CD4-positive, alpha-beta T cell treated with Interleukin-4 for 4 hours (primary cell): Measurements from ENCODE around the gene SEPTIN6.

Experiments used
- DNase-seq: peaks from one replicate; pipeline ENCODE4 v3.0.0-alpha.2; 2020

Gene SEPTIN6

GRCh38 chrX:119693040-119693995, at the start of gene SEPTIN6:
Gene SEPTIN6, minus strand, starts transcription at chrX:119693168. Its CDS starts 63 bp downstream, at chrX:119693105.
- DNase-seq = peak; percentile 86

DNA sequence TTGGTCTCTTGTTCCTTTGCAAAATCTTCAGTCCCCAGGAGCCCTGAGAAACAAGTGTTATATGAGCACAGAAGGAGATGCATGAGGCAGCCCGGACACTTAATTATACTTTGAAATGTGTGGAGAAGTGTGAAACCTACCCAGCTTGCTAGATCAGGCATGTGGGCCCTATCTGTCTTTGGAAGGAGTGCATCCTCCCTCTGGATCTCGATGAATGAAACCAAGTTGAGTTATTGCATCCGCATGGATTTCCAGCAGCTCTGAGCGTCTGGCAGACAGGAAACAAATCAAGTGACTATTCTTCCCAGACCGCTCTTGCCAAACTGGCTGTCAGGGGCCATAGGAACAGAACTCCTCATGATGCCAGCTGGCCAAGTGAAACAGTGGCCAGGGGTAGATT, 45.8 kb upstream of the SEPTIN6 start:
- no peak for DNase-seq

DNA sequence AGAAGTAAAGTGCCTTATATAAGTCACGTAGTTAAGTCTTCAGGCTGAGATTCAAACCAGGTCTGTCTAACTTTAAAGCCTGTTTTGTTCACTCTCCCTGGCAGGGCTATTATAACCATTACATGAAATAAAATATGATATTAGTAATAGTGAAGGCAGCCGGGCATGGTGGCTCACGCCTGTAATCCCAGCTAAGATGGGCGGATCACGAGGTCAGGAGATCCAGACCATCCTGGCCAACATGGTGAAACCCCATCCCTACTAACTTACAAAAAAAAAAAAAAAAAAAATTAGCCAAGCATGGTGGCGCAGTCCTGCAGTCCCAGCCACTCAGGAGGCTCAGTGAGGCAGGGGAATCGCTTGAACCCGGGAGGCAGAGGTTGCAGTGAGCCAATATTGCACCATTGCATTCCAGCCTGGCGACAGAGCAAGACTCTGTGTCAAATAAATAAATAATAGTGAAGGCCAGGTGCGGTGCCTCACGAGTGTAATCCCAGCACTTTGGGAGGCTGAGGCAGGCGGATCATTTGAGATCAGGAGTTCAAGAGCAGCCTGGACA, 43.3 kb upstream of the SEPTIN6 start:
- DNase-seq = no peak

- no peak for DNase-seq
Measured at GRCh38 chrX:119735467-119735866, 42.5 kb upstream of the SEPTIN6 start.

DNA sequence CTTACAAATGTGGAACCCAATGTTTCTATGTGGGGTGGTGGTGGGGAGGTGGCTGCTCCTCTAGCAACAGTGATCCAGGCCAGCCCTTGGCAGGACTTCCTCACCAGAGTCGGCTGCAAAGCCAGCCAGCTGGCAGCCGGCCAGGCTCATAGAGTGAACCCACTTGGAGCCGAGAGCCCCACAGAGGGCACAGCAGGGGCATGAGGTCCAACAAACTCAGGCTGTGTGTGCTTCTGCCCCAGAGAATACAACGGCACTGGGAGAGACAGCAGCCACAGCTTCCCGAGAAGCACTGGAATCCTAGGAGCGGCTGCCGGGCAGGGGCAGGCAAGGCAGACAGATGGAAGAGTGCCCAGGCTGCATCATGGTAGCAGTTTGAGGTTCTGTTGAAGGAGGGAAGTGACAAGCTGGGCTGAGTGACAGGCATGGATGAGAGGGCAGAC, 42.0 kb upstream of the SEPTIN6 start:
- no peak for DNase-seq

DNA sequence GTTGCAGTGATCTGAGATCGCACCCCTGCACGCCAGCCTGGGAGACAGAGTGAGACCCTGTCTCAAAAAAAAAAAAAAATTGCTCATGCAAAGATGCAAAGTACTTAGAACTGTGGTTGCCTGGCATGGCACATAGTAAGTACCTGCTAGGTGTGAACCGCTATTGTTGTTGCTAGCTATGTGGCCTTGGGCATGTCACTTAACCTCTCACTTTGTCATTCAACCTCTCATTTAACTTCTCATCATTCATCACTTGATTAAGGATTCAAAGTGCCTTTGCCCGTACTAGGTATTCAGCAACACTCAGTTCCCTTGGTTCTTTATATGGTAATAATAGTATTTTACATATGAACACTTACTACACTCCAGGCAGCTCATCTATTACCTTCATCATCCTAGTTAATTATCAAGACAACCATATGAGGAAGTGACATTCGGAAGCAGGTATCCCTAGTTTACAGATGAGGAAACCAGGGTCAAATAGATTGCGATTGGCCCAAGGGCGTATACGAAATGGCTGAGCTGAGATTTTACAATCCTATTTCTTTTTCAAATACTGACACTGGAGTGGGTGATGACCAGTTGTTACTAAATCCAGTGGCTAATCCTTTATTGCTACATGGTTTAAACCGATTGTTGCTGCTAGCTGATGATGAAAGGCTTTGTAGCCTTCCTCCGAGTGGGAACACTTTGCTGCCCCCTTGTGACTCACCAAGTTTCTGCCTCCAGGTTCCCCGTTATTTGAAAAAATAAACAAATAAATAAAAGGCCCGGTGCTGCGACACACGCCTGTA, 36.6 kb upstream of the SEPTIN6 start:
- DNase-seq = peak; percentile 67

DNA sequence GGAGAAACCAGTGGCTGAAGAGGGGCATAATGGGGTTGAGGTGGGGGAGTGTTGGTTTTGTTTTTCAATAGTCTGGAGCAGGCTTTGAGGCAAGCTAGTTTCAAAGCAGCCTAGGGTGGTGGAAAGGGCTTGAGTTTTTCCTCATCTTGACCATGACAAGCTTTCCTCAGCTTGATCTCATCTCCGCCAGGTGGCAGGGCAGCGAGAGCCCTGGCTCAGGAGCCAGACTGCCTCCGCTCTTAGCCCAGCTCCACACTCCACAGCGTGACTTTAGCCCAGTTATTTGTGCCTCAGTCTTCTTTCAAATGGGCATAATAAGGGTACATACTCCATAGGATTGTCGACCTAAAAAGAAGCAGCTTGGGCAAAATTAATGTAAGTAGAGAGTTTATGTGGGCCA, 35.5 kb upstream of the SEPTIN6 start:
- no peak for DNase-seq

- DNase-seq = peak; percentile 38
Measured at GRCh38 chrX:119726900-119727555, 34.1 kb upstream of the SEPTIN6 start.

GRCh38 chrX:119721926-119722325, 29.0 kb upstream of the SEPTIN6 start:
- no peak for DNase-seq

- DNase-seq = no peak
Measured at GRCh38 chrX:119721487-119721886, 28.5 kb upstream of the SEPTIN6 start.

DNA sequence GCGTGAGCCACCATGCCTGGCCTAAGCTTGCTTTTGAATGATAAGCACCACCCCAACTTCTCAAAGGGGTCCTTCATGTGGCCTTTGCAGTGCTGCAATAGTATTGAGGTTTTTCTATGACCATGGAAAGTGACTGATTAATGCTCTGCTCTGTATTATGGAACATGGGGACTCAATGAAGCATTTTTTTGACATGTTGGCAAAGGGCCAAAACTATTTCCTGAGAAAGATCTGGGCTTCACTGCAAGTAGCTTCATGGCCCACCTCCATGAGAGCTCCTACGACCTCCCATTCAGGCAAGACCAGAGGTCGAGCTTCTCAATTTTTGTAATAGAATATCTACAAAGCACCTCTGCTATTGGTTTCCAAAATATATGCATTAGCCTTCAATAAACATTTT, 16.7 kb upstream of the SEPTIN6 start:
- no peak for DNase-seq

GRCh38 chrX:119708936-119709335, 16.0 kb upstream of the SEPTIN6 start:
- no peak for DNase-seq

DNA sequence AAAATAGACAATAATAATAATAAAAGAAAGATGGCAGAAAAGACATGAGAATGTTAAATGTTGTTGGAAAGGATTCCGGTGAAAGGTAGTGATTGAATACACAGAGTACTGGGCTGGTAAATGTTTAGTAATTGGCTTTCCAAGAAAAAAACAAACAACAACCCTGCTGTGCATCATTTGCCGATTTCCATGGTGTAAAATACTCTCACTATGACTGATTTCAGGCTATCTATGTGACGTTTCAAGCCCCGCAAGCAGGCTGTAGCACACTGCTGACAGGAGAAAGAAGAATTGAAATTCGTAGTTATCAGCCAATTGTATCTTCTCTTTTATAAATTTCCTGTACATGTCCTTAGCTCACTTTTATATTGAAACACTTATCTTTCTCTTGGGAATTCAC, 13.6 kb upstream of the SEPTIN6 start:
- DNase-seq = no peak

DNA sequence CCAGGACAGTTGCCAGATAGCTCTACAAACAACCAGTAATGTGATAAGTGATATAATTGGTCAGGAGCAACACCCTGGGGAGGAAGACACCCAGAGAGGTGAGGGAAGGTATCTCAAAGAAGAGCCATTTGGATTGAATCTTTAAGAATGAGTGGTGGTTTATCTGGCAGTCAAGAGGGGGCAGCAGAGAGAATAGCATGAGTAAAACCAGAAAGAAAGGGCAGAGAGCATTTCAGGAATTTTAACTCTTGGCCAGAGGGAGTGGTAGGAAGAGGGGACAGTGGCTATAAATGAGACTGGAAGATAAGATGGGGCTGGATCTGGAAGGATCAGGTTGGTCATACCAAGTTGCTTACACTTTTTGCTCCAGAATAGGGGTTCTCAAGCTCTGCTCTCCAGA, 5.9 kb upstream of the SEPTIN6 start:
- DNase-seq = peak; percentile 48

GRCh38 chrX:119696251-119696890, 3.4 kb upstream of the SEPTIN6 start:
- DNase-seq = no peak

DNA sequence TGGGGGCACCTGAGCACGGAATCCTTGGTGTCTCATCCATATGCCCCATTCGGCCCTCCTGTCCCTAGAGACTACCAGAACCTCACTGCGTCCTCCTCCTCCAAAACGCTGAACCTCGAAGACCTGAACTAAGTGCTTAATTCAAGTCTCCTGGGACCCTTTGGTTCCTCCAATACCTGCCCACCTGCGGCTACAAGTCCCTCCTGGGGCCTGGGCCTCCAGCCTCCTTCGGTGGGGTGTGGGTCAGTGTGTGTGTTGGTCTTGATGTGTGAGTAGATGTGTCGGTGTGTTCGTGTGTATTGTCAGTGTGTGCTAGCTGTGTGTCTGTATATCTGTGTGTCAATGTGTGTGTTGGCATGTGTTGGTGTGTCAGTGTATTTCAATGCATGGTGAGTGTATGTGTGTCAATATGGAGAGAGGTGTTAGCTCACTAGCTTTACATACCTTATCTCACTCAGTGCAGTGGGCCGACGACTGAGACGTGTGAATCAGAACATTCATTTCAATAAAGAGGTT, 2.6 kb upstream of the SEPTIN6 start:
- no peak for DNase-seq

- no peak for DNase-seq
Measured at GRCh38 chrX:119694601-119695534, 1.9 kb upstream of the SEPTIN6 start.

- no peak for DNase-seq
Measured at GRCh38 chrX:119693996-119694451, 1.1 kb upstream of the SEPTIN6 start.

- DNase-seq = peak; percentile 55
Measured at GRCh38 chrX:119692191-119693039, 553 bp downstream of the SEPTIN6 start.
